PFSK-1 (cell line): ENCODE measurements around the gene C2orf80.

Source experiments
- POLR2AphosphoS5 ChIP-seq: IDR thresholded peaks from 2 replicates; pipeline ENCODE4 v1.6.1; 2012; ENCODE audit warnings: low read depth, mild to moderate bottlenecking, control low read depth, low read length, moderate library complexity
- SIN3A ChIP-seq: IDR thresholded peaks from 2 replicates; pipeline ENCODE4 v1.6.1; 2012; ENCODE audit warnings: mild to moderate bottlenecking, low read length, moderate library complexity, borderline replicate concordance; ENCODE audit not compliant: insufficient read depth

- TF ChIP-seq SIN3A (no peak), POLR2AphosphoS5 (no peak)
These were observed 10.7 kb downstream of the C2orf80 start for GRCh38 chr2:208179028-208179609.
